ENCODE results near the gene THAP5.

The THAP5 gene

GRCh38 chr7:108569381-108570145, at the start of gene THAP5, which contains the start of gene DNAJB9:
Gene THAP5, minus strand, starts transcription at chr7:108569706. Its CDS starts 137 bp downstream, at chr7:108569569.
Gene DNAJB9, plus strand, starts transcription at chr7:108569874. Its CDS starts 1,853 bp downstream, at chr7:108571727.
- DNase-seq, result peak; percentile 97

GRCh38 chr7:108618056-108618455, 48.5 kb upstream of the THAP5 start:
- no peak for DNase-seq

GRCh38 chr7:108614896-108615295, 45.4 kb upstream of the THAP5 start:
- no peak for DNase-seq

- DNase-seq, result no peak
Measured at GRCh38 chr7:108613949-108614381, 44.5 kb upstream of the THAP5 start.

GRCh38 chr7:108613147-108613948, 43.8 kb upstream of the THAP5 start:
- peak; percentile 70 for DNase-seq

GRCh38 chr7:108611268-108611667, 41.8 kb upstream of the THAP5 start:
- no peak for DNase-seq

- DNase-seq, result no peak
Measured at GRCh38 chr7:108609643-108610042, 40.1 kb upstream of the THAP5 start.

- no peak for DNase-seq
Measured at GRCh38 chr7:108605559-108606201, 36.2 kb upstream of the THAP5 start.

- DNase-seq, result peak; percentile 74
Measured at GRCh38 chr7:108604307-108605077, 35.0 kb upstream of the THAP5 start.

- no peak for DNase-seq
Measured at GRCh38 chr7:108603656-108604306, 34.3 kb upstream of the THAP5 start.

- no peak for DNase-seq
Measured at GRCh38 chr7:108600399-108600798, 30.9 kb upstream of the THAP5 start.

- no peak for DNase-seq
Measured at GRCh38 chr7:108598914-108599580, 29.5 kb upstream of the THAP5 start.

- DNase-seq, result no peak
Measured at GRCh38 chr7:108598153-108598552, 28.6 kb upstream of the THAP5 start.

- DNase-seq, result no peak
Measured at GRCh38 chr7:108596560-108596959, 27.1 kb upstream of the THAP5 start.

GRCh38 chr7:108592646-108593201, 23.2 kb upstream of the THAP5 start:
- DNase-seq, result peak; percentile 21

- no peak for DNase-seq
Measured at GRCh38 chr7:108590606-108591005, 21.1 kb upstream of the THAP5 start.

- DNase-seq, result no peak
Measured at GRCh38 chr7:108589874-108590273, 20.4 kb upstream of the THAP5 start.

- DNase-seq, result no peak
Measured at GRCh38 chr7:108589199-108589598, 19.7 kb upstream of the THAP5 start.

- peak; percentile 35 for DNase-seq
Measured at GRCh38 chr7:108586274-108586710, 16.8 kb upstream of the THAP5 start.

- no peak for DNase-seq
Measured at GRCh38 chr7:108585843-108586242, 16.3 kb upstream of the THAP5 start.

- DNase-seq, result no peak
Measured at GRCh38 chr7:108584211-108584610, 14.7 kb upstream of the THAP5 start.
